GM18951 (cell line): ENCODE data around the gene TK1.

ENCODE experiments used
- POLR2A ChIP-seq: IDR thresholded peaks from 4 replicates; pipeline ENCODE4 v1.6.1; 2011; ENCODE audit warnings: mild to moderate bottlenecking; ENCODE audit not compliant: insufficient read length, insufficient read depth; ENCODE audit errors: extremely low read depth
- in situ Hi-C: fragments of 300-500 bp; cut with MboI; formaldehyde crosslinking; loops from one replicate; pipeline ENCODE4 v1.12.0; 2022; ENCODE audit warnings: low sequenced_read_pairs, mixed read lengths, inconsistent platforms; ENCODE audit not compliant: unreplicated experiment

Gene TK1

DNA sequence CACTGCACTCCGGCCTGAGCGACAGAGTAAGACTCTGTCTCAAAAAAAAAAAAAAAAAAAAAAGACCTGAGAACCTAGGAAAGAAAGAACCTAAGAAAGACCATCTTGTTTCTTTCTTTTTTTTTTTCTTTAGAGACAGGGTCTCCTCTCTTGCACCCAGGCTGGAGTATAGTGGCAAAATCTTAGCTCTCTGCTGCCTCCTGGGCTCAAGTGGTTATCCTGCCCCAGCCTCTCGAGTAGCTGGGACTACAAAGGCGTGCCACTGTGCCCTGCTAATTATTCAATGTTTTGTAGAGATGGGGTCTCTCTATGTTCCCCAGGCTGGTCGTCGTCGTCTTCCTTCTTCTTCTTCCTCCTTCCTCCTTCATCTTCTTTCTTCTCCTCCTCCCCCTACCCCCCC lies 19.4 kb upstream of the TK1 start:
- TF ChIP-seq POLR2A: no peak
- in situ Hi-C loops: no loop called here

GRCh38 chr17:78205124-78205775 lies 18.4 kb upstream of the TK1 start:
- no peak for TF ChIP-seq POLR2A

GRCh38 chr17:78204387-78205123 lies 17.7 kb upstream of the TK1 start:
- in situ Hi-C loops: no loop called here
- TF ChIP-seq POLR2A: no peak

More at GRCh38 chr17:78205124-78205775, 18.4 kb upstream of the TK1 start:
- in situ Hi-C loops: no loop called here

DNA sequence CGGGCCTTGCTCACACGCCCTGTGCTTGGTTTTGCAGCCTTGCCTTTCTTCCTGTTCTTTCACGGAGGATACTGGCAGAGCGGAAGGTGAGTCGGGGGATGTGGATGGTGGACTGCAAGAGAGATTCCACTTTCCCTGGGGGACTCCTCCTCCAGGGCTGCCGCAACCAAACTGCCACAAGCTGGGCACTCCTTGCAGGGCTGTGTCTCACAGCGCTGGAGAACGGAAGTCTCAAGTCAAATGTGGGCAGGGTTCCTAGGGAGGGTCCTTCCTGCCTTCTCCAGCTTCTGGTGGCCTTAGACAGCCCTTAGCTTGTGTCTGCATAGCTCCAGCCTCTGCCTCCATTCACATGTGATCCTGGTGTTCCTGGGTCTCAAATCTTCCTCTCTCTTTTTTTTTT lies 15.8 kb upstream of the TK1 start:
- in situ Hi-C loops: no loop called here
- TF ChIP-seq POLR2A: no peak

DNA sequence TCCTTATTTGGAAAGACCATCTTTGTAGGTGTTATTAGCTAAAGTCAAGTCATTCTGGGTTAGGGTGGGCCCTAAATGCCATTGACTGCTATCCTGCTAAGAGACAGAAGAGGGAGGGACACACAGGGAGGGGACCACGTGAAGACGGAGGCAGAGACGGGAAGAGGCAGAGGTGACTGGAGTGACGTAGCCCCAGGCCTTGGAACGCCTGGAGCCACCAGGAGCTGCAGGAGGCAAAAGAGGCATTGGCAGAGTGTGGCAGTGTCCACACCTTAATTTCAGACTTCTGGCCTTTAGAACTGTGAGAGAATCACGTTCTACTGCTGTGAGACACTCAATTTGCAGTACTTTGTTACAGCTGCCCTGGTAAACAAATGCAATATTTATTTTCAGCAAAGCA lies 13.6 kb upstream of the TK1 start:
- in situ Hi-C loops: no loop called here
- TF ChIP-seq POLR2A: no peak

- in situ Hi-C loops: no loop called here
- no peak for TF ChIP-seq POLR2A
These were observed 10.4 kb upstream of the TK1 start for GRCh38 chr17:78197147-78197832.

GRCh38 chr17:78196716-78197115 lies 9.9 kb upstream of the TK1 start:
- in situ Hi-C loops: no loop called here
- TF ChIP-seq POLR2A: no peak

GRCh38 chr17:78185981-78186691 lies 716 bp downstream of the TK1 start:
- TF ChIP-seq POLR2A: no peak
- in situ Hi-C loops: no loop called here

DNA sequence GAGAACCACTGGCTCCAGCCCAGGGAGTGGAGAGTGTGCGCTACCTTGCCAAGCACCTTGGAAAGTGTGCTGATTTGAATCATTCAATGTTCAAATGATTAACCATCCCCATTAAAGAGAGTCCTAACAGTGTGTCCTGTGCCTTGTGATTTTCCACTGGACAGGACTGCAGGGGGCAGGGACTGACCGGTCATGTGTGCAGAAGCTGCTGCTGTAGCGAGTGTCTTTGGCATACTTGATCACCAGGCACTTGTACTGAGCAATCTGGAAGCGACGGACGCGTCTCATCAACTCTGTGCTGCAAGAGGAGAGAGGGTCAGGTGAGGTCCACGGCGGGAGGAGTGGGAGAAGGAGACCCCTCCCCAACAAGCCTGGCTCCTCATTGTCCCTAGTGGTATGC lies 2.0 kb downstream of the TK1 start:
- in situ Hi-C loops: loop anchor here (5.0 kb wide), 1 partner anchor 68 kb away; no protein-coding TSS in a partner anchor
- TF ChIP-seq POLR2A: no peak

GRCh38 chr17:78184351-78184750 lies 2.5 kb downstream of the TK1 start:
- TF ChIP-seq POLR2A: no peak
- in situ Hi-C loops: loop anchor here (5.0 kb wide), 1 partner anchor 67 kb away; no protein-coding TSS in a partner anchor

DNA sequence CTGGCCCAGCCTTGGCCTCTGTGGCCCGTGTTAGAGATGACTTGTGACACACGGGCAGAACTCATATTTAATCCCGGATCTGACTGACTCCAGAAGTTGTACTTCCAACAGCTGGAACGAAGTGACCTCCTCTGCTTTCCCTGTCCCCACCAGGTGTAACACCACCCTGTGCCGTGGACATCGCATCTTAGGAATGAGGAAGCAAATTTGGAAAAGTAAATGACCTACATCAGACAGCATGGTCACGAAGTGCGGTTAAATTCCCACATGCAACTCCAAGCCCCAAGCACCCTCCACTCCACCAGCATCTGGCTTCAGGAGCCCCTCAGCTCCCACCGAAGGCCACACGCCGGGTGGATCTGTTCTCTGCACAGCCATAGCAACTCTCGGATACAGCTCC lies 2.9 kb downstream of the TK1 start:
- in situ Hi-C loops: loop anchor here (5.0 kb wide), 1 partner anchor 67 kb away; no protein-coding TSS in a partner anchor
- TF ChIP-seq POLR2A: no peak

DNA sequence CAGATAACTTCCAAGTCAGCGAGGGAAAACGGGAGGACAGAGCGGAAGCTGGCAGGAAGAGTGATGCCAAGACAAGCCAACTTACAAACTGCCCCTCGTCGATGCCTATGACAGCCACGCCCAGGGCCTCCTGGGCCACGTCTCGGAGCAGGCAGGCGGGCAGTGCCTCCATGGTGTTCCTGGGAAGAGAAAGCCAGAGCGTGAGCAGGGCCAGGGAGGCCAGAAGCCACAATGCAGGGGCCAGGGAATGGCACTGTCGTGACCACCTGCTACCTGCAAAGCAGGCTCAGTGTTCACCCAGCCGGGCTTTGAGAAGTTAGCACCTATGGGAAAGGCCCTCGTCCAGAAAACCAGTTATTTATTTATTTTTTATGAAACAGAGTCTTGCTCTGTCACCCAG lies 4.3 kb downstream of the TK1 start:
- TF ChIP-seq POLR2A: no peak
- in situ Hi-C loops: loop anchor here (5.0 kb wide), 1 partner anchor 65 kb away; no protein-coding TSS in a partner anchor

- no peak for TF ChIP-seq POLR2A
- in situ Hi-C loops: loop anchor here (5.0 kb wide), 1 partner anchor 63 kb away; no protein-coding TSS in a partner anchor
These were observed 6.3 kb downstream of the TK1 start for GRCh38 chr17:78180508-78180907.
